Measurements from ENCODE around the gene RGS5. TPM values are rescaled to one million over a fixed set of nuclear protein-coding genes. Genes with fewer than 3 reads are reported as not detected.

The RGS5 gene
- total and polyA plus RNA-seq, 2 experiments from 2014 or later, result 224 to 245 TPM

Other genes starting within 250 kb of the RGS5 start
- gene RGS4, start 133.6 kb downstream of the RGS5 start, total RNA-seq, result 25.9 and 64.5 TPM in 2 replicates
- 10.0 and 16.1 TPM in 2 replicates for gene RGS4, start 133.6 kb downstream of the RGS5 start, polyA plus RNA-seq
- 4.5 and 33.7 TPM in 2 replicates for gene NUF2, start 119.0 kb upstream of the RGS5 start, total RNA-seq
- 7.6 and 40.4 TPM in 2 replicates for gene NUF2, start 119.0 kb upstream of the RGS5 start, polyA plus RNA-seq